Testis (tissue), 2 donors: Measurements from ENCODE around the gene DNAH9.

Source experiments
- CTCF ChIP-seq, 3 experiments: fragments of 450-650 bp in 2 of 3; fragments of 200-600 bp in 1 of 3; sonication (generic) in 1 of 3; IDR thresholded peaks; one replicate each; pipeline ENCODE4 v1.5.1; 2016 to 2019; ENCODE audit warnings: antibody characterized with exemption in 3 of 3, mild to moderate bottlenecking in 2 of 3, moderate library complexity in 1 of 3
- POLR2A ChIP-seq: fragments of 450-650 bp; IDR thresholded peaks from one replicate; pipeline ENCODE4 v1.6.1; 2017; ENCODE audit warnings: antibody characterized with exemption, mild to moderate bottlenecking, moderate library complexity

GRCh38 chr17:11922638-11923037 lies 324.4 kb downstream of the DNAH9 start:
- TF ChIP-seq CTCF (IDR thresholded peaks at IDR 0.05) (no peak), POLR2A (no peak)
